NOMO-1 (cell line): ENCODE measurements around the gene SSR3.
A peak's percentile ranks its signal among the peaks of the same experiment; 100 is the strongest.
"Not testable (repeated sequence)": the region's sequence is repeated elsewhere in the genome, so short reads cannot be mapped to it uniquely, and the experiment has no call there.

Experiments used
- DNase-seq, 2 experiments: peaks; one replicate each; lab custom pipeline; 2025; ENCODE audit not compliant: unreplicated experiment in 2 of 2; lab: John Stamatoyannopoulos, UW

The SSR3 gene

GRCh38 chr3:156576651-156577348, 21.9 kb upstream of the SSR3 start:
- DNase-seq = peak; percentile 47 to 89

- DNase-seq = no peak
These were observed 21.1 kb upstream of the SSR3 start for GRCh38 chr3:156576051-156576450.

GRCh38 chr3:156575641-156576040, 20.7 kb upstream of the SSR3 start:
- no peak for DNase-seq

GRCh38 chr3:156569881-156570280, 15.0 kb upstream of the SSR3 start:
- peak in 1 of 2 experiments; percentile 46 for DNase-seq

- DNase-seq = not testable (repeated sequence)
These were observed 14.1 kb upstream of the SSR3 start for GRCh38 chr3:156569016-156569415.

GRCh38 chr3:156563900-156564682, 9.2 kb upstream of the SSR3 start:
- DNase-seq = peak in 1 of 2 experiments; percentile 18

GRCh38 chr3:156562486-156562885, 7.6 kb upstream of the SSR3 start:
- DNase-seq = not testable (repeated sequence)

GRCh38 chr3:156561533-156561932, 6.6 kb upstream of the SSR3 start:
- no peak for DNase-seq

GRCh38 chr3:156559321-156559720, 4.4 kb upstream of the SSR3 start:
- DNase-seq = no peak

- DNase-seq = no peak
These were observed 3.5 kb upstream of the SSR3 start for GRCh38 chr3:156558389-156558788.

- peak in 1 of 2 experiments; percentile 57 for DNase-seq
These were observed 439 bp downstream of the SSR3 start for GRCh38 chr3:156554515-156554841.

GRCh38 chr3:156553705-156554356, 1.1 kb downstream of the SSR3 start:
- DNase-seq = peak; percentile 9 to 44

GRCh38 chr3:156552973-156553372, 1.9 kb downstream of the SSR3 start:
- DNase-seq = no peak

- no peak for DNase-seq
These were observed 3.2 kb downstream of the SSR3 start for GRCh38 chr3:156551746-156552145.

GRCh38 chr3:156551261-156551660, 3.7 kb downstream of the SSR3 start:
- DNase-seq = no peak

- DNase-seq = no peak
These were observed 6.0 kb downstream of the SSR3 start for GRCh38 chr3:156548902-156549301.

- no peak for DNase-seq
These were observed 6.8 kb downstream of the SSR3 start for GRCh38 chr3:156548041-156548687.

- no peak for DNase-seq
These were observed 7.3 kb downstream of the SSR3 start for GRCh38 chr3:156547637-156548036.

- DNase-seq = no peak
These were observed 11.8 kb downstream of the SSR3 start for GRCh38 chr3:156543043-156543555.

- DNase-seq = no peak
These were observed 12.5 kb downstream of the SSR3 start for GRCh38 chr3:156542101-156543042.
